Measurements from ENCODE around the gene SIGLEC7. TPM values are rescaled to one million over a fixed set of nuclear protein-coding genes. Genes with fewer than 3 reads are reported as not detected.

The SIGLEC7 gene
- total and polyA plus RNA-seq, 8 donors: 0.12 to 3.0 (median 0.23) TPM

DNA sequence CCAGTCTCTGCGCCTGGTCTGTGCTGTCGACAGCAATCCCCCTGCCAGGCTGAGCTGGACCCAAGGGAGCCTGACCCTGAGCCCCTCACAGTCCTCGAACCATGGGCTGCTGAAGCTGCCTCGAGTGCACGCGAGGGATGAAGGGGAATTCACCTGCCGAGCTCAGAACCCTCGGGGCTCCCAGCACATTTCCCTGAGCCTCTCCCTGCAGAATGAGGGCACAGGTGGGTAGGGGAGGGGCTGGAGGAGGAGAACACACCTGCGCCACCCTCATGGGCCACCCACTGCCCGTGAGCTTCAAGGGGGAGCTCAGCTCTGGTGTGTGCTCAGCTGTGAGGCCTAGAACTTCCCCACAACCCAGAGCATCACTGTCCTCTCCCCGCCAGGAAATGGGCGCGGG, 44.2 kb downstream of the SIGLEC7 start:
- H3K27ac ChIP-seq: no peak overlapping the region
- FAIRE-seq (no peak), DNase-seq (no peak), ATAC-seq (no peak)
- no peaks in the 10 kb centered on the region for H3K36me3 ChIP-seq
- intact Hi-C loops (cut with DNase I): no loop called here
- no peaks in the 10 kb centered on the region for H3K9me3 ChIP-seq
- H3K4me1 ChIP-seq: no peaks in the 10 kb centered on the region
- no peaks in the 10 kb centered on the region for H3K27me3 ChIP-seq
- TF ChIP-seq CTCF (IDR thresholded peaks at IDR 0.05): no peak
- H3K4me3 ChIP-seq: no peak overlapping the region
- 31 to 49% methylated on average over 13 of the region's 13 CpGs for WGBS, 2 donors

DNA sequence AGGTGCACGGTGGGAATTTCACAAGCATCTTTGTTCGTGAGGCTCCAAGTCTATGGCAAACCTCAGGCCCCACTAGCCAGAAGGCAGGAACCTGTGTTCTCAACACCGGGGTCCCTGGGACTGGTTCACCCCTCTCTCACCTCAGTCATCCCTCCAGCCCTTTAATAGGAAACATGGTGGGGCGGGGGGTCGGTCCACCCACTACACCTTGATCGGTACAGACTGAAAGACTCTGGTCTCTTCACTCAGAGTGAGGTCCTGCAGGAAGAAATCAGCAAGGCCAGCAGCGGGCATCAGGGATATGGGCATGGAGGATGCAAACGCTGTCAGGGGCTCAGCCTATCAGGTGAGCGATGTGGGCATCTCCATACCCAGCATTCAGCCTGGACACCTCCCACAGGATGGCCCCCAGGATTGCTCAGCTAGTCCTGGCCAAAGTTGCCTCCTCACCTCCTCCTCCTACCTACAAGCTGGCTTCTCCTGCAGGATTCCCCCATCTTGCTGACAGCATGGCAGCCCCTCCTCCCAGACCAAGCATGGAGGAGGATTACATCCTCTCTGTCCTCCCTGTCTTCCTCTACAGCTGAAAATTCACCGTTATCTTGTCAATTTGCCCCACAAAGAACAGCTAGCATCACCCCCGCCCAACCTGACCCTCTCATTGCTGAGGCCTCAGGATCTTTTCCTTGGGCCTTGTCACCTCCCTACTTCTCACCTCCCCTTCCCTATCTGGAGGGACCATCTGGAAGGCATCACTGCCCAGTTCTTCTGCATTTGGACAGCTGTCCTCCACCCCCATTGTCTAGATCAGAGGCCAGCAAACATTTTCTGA, 45.5 kb downstream of the SIGLEC7 start:
- no peak for ATAC-seq
- Histone ChIP-seq H3K36me3 (no peaks in the 10 kb centered on the region), H3K27me3 (no peaks in the 10 kb centered on the region), H3K4me1 (no peaks in the 10 kb centered on the region), H3K27ac (no peak overlapping the region), H3K9me3 (no peaks in the 10 kb centered on the region), H3K4me3 (no peak overlapping the region)
- no peak for FAIRE-seq
- DNase-seq: no peak
- no peak for TF ChIP-seq CTCF (IDR thresholded peaks at IDR 0.05)
- 72 to 88% methylated on average over 11 of the region's 11 CpGs for WGBS, 2 donors
- intact Hi-C loops (cut with DNase I): no loop called here

GRCh38 chr19:51188227-51188559, 46.1 kb downstream of the SIGLEC7 start:
- H3K27ac ChIP-seq: no peak overlapping the region
- intact Hi-C loops (cut with DNase I): no loop called here
- TF ChIP-seq CTCF (IDR thresholded peaks at IDR 0.05): no peak
- no peaks in the 10 kb centered on the region for H3K9me3 ChIP-seq
- ATAC-seq (no peak), FAIRE-seq (no peak), DNase-seq (no peak)
- no peaks in the 10 kb centered on the region for H3K4me1 ChIP-seq
- no peaks in the 10 kb centered on the region for H3K27me3 ChIP-seq
- no peak overlapping the region for H3K4me3 ChIP-seq
- no peaks in the 10 kb centered on the region for H3K36me3 ChIP-seq
- WGBS, 2 donors: 68 to 72% methylated on average over 2 of the region's 2 CpGs

- no peak for TF ChIP-seq CTCF (IDR thresholded peaks at IDR 0.05)
- Histone ChIP-seq H3K9me3 (no peaks in the 10 kb centered on the region), H3K4me1 (no peaks in the 10 kb centered on the region), H3K4me3 (no peak overlapping the region), H3K27me3 (no peaks in the 10 kb centered on the region), H3K27ac (no peak overlapping the region), H3K36me3 (no peaks in the 10 kb centered on the region)
- intact Hi-C loops (cut with DNase I): no loop called here
- WGBS, 2 donors: 65 to 69% methylated on average over 9 of the region's 9 CpGs
- no peak for ATAC-seq
- no peak for DNase-seq
- FAIRE-seq: no peak
Observed at GRCh38 chr19:51192689-51193088, 50.6 kb downstream of the SIGLEC7 start.

GRCh38 chr19:51194527-51195315, 52.6 kb downstream of the SIGLEC7 start:
- DNase-seq: no peak
- FAIRE-seq: no peak
- 30 to 48% methylated on average over 18 to 21 of the region's 21 CpGs for WGBS, 2 donors

More at GRCh38 chr19:51194527-51195315, 52.6 kb downstream of the SIGLEC7 start:
- no peaks in the 10 kb centered on the region for H3K36me3 ChIP-seq
- no peaks in the 10 kb centered on the region for H3K27me3 ChIP-seq
- no peaks in the 10 kb centered on the region for H3K4me1 ChIP-seq
- intact Hi-C loops (cut with DNase I): no loop called here
- no peak for ATAC-seq
- TF ChIP-seq CTCF (IDR thresholded peaks at IDR 0.05): no peak
- no peak overlapping the region for H3K27ac ChIP-seq
- no peaks in the 10 kb centered on the region for H3K9me3 ChIP-seq
- no peak overlapping the region for H3K4me3 ChIP-seq
